Measurements from ENCODE around the gene FPGS. TPM values are rescaled to one million over a fixed set of nuclear protein-coding genes. Genes with fewer than 3 reads are reported as not detected.

Gene FPGS
- total RNA-seq, 1 donor from 2014 or later, result 30.2 TPM

- intact Hi-C loops (cut with DNase I), result loop anchor here (1.0 to 5.0 kb wide), 4 partner anchors 50 to 194 kb away; partner anchors contain the start of genes ST6GALNAC4, STXBP1 and TOR2A
- DNase-seq (ENCODE audit: missing footprints) (peak; percentile 95), ATAC-seq (peak; percentile 70)
Measured at GRCh38 chr9:127785023-127785932, 17.4 kb upstream of the FPGS start.

DNA sequence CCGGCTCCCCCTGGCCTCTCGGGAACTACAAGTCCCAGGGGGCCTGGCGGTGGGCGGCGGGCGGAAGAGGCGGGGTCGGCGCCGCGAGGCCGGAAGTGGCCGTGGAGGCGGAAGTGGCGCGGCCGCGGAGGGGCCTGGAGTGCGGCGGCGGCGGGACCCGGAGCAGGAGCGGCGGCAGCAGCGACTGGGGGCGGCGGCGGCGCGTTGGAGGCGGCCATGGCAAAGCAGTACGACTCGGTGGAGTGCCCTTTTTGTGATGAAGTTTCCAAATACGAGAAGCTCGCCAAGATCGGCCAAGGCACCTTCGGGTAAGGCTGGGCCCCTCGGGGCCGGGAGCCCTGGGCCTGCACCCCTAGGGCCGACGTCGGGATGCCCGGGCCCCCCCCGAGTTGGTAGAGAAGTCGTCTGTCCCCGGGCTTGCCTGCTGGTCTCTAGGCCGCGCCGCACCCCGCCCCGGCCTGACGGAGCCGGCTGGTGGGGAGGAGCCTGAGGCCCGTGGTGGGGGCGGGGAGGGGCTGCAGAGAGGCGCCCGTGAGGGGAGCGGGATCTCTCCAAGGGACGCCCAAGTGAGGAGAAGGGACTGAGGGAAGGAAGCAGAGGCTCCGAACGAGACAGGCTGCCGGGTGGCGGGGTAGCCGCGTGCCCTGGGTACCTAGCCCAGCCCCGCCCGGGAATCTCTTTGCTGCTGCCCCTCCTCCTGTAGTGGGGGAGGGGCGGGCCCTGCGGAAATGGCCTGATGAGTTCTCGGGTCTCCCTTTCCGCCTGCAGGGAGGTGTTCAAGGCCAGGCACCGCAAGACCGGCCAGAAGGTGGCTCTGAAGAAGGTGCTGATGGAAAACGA is 16.5 kb upstream of the FPGS start, which contains the start of gene CDK9:
TSS of gene CDK9 (plus strand) at position 102 of the 840 bp plus-strand sequence. CDS start at position 217, 115 bp downstream.
- intact Hi-C loops (cut with DNase I), result loop anchor here (1.0 to 5.0 kb wide), 5 partner anchors 51 to 195 kb away; partner anchors contain the start of genes ST6GALNAC4, STXBP1 and TOR2A
- DNase-seq (ENCODE audit: missing footprints) (peak; percentile 95), ATAC-seq (peak; percentile 78)

DNA sequence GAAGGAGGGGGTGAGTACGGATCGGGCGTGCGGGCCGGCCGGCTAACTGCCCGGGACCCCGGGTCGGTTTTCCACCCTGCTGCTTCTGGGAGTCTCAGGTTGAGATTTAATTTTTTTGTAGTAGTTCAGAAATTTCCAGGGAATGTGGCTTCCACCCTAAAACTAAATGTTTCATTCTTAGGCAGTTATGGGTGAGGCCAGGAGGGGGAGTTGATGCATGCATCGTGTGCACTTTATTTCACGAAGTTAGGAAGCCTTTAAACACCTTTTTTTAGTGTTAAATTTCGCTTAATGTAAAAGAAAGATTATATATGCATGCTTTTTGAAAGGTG is 15.9 kb upstream of the FPGS start:
- intact Hi-C loops (cut with DNase I), result loop anchor here (2.0 to 5.0 kb wide), 3 partner anchors 84 to 174 kb away; partner anchors contain the start of genes ST6GALNAC4 and STXBP1
- DNase-seq (ENCODE audit: missing footprints) (no peak), ATAC-seq (no peak)

DNA sequence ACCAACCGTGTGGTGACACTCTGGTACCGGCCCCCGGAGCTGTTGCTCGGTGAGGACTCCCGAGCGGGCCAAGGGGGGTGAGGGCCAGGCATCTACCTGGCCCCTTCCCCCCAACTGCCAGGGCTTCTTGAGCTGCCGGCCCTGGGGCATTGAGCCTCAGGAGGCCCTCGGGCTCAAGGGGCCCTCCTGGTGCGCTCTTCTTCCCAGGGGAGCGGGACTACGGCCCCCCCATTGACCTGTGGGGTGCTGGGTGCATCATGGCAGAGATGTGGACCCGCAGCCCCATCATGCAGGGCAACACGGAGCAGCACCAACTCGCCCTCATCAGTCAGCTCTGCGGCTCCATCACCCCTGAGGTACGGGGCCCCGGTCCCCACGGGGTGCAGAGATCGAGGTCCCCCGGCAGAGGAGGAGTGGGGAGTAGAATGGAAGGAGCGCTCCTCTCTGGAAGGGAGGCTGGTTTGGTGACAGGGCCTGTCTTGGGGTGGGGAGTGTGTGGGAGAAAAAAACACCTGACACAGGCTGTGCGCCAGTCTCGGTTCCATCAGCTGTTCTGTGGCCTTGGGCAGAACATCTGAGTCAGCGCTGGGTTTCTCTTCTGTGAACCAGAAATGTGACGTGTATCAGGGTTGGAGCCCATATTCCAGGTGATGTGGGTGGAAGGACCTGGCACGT is 14.2 kb upstream of the FPGS start:
- ATAC-seq, result no peak
- DNase-seq (ENCODE audit: missing footprints), result no peak
- intact Hi-C loops (cut with DNase I), result loop anchor here (5.0 kb wide), 2 partner anchors 129 to 176 kb away; partner anchors contain the start of genes ST6GALNAC4 and STXBP1

DNA sequence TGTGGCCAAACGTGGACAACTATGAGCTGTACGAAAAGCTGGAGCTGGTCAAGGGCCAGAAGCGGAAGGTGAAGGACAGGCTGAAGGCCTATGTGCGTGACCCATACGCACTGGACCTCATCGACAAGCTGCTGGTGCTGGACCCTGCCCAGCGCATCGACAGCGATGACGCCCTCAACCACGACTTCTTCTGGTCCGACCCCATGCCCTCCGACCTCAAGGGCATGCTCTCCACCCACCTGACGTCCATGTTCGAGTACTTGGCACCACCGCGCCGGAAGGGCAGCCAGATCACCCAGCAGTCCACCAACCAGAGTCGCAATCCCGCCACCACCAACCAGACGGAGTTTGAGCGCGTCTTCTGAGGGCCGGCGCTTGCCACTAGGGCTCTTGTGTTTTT is 13.5 kb upstream of the FPGS start:
- intact Hi-C loops (cut with DNase I), result loop anchor here (5.0 kb wide), 2 partner anchors 128 to 177 kb away; partner anchors contain the start of genes ST6GALNAC4 and STXBP1
- DNase-seq (ENCODE audit: missing footprints) (no peak), ATAC-seq (no peak)

- DNase-seq (ENCODE audit: missing footprints), result no peak
- intact Hi-C loops (cut with DNase I), result no loop called here
- no peak for ATAC-seq
Measured at GRCh38 chr9:127790094-127790855, 12.4 kb upstream of the FPGS start.

GRCh38 chr9:127791085-127791484 is 11.6 kb upstream of the FPGS start:
- DNase-seq (ENCODE audit: missing footprints), result no peak
- no peak for ATAC-seq
- intact Hi-C loops (cut with DNase I), result no loop called here

- intact Hi-C loops (cut with DNase I), result no loop called here
- ATAC-seq (no peak), DNase-seq (ENCODE audit: missing footprints) (no peak)
Measured at GRCh38 chr9:127792417-127793031, 10.2 kb upstream of the FPGS start.

- ATAC-seq, result no peak
- intact Hi-C loops (cut with DNase I), result no loop called here
- DNase-seq (ENCODE audit: missing footprints), result no peak
Measured at GRCh38 chr9:127793093-127793708, 9.5 kb upstream of the FPGS start.

DNA sequence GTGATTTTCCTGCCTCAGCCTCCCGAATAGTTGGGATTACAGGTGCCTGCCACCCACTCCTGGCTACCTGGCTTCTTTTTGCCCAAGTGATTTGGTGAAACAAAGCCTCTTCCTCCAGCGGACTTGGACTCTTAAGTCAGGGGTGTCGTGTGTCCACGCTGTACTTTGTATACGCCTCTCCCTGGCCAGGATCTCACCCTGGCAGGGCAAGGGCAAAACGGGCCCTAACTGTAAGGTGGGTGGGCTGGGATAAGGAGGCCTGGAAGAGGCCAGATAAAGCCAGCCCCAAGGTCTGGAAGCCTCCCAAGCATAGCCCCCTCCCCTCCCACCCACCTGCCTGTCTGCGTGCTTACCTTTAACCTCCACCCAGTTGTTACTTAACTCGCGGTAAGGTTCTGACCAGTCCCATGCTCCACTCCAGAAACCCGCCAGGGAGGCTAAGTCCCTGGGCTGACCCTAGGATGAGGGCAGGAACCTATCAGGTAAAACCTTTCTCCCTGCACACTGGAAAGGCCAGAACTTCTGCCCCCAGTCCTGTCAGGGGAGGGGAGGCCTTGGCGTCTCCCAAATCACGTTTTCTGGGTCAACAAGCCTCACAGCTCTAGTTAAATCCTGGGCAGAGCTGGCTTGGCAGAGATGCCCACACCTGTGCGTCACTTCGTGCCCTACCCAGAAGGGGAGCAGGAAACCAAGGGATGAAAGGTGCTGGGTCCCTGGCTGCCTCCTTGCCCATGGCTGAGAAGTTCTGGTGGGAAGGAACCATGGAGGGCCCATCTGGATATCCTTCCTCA is 8.5 kb upstream of the FPGS start:
- intact Hi-C loops (cut with DNase I), result no loop called here
- DNase-seq (ENCODE audit: missing footprints) (no peak), ATAC-seq (no peak)

DNA sequence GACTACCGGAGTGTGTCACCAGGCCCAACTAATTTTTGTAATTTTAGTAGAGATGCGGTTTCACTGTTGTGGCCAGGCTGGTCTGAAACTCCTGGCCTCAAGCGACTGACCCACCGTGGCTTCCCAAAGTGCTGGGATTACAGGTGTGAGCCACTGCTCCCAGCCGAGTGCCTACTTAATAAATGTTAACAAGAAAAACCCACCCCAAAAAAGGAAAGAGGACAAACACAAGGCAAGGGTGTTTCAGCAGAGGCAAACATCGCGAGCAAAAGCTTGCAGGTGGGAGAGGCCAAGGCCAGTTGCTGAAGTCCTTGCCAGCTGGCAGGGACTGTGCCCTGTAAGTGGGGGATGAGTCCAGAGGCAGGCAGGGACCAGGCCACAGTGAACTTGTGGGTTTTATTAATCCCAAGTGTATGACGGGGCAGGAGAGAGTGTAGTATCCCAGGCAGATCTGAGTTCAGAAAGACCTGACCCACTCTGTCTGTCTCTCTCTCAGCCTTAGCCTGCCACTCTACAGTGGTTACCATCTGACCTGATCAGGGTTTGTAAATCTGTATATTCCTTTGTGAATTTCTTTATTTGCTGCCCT is 6.4 kb upstream of the FPGS start:
- ATAC-seq, result peak; percentile 73
- intact Hi-C loops (cut with DNase I), result no loop called here
- no peak for DNase-seq (ENCODE audit: missing footprints)

- intact Hi-C loops (cut with DNase I), result no loop called here
- ATAC-seq (no peak), DNase-seq (ENCODE audit: missing footprints) (no peak)
Measured at GRCh38 chr9:127796852-127797370, 5.8 kb upstream of the FPGS start.

DNA sequence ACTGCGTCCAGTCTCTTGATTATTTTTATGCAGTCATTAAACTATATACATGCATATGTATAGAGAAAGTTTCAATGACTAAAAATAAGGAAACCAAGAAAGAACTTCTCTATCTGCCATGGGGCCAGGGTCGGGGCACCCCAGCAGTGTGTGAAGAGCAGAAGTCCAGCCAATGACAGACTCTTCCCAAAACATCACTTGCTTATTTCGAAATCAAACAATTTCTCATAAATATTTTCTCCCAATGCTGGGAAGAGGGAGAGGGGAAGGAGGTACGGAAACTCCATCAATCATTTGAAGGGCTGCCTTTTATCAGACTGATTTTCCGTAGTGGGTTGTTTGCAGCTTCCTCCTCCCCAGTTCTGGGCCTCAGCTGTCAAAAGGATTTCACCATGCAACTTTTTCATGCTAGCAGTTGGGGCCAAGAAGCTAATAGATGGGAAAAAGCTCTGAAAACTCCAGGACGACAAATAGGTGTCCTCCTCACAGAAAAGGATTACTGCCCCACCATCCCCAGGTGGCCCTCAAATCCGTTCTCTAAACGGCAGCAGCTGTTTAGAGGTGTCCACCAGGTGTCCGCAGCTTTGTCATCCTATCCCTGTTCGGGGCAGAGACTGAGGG is 617 bp upstream of the FPGS start:
- no peak for DNase-seq (ENCODE audit: missing footprints)
- no peak for ATAC-seq
- intact Hi-C loops (cut with DNase I), result no loop called here

DNA sequence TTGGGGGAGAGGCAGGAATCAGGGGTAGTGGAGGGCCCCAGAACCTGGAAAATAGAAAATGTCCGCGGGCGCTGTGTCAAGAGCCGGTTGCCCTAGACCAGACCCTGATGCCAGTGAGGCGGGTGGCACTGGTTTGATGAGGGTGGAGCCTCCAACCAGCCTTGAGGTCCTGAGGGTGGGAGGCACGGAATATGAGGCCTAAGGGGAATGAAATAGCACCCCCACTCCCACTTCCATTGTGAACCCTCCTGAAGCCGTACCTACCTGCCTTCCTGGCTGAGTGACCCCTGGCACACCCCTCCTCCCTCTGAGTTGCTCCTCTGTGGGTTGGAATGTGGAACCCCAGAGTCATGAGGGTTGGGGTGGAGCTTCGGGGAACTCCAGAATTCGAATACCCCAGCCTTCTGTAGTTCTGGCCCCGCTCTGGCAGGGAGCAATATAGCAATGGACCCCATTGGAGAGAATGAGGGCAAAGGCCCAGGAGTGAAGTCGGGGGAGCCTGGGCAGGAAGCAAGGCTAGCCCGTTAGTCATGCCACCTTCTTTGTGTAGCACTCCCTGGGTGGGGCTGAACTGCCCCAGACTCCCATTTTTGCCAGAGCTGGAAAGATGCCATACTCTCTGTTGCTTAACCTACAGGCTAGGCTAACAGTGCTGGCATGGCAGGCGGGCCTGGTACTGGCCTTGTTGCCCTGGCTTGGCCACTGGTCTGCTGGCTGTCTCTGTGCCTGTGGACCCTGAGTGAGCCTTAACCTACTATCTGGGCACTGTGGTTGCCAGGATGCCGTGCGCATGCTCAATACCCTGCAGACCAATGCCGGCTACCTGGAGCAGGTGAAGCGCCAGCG is 1.0 kb downstream of the FPGS start:
- ATAC-seq (no peak), DNase-seq (ENCODE audit: missing footprints) (no peak)
- intact Hi-C loops (cut with DNase I), result no loop called here

GRCh38 chr9:127805620-127806019 is 2.9 kb downstream of the FPGS start:
- intact Hi-C loops (cut with DNase I), result no loop called here
- ATAC-seq (no peak), DNase-seq (ENCODE audit: missing footprints) (no peak)
